Mesodermal cell (in vitro differentiated cells): ENCODE measurements around the gene ZIC2.

ENCODE experiments used
- H3K27ac ChIP-seq: 2 replicates; pipeline ENCODE4 v1.7.0; 2013; ENCODE audit warnings: mild to moderate bottlenecking, low read depth, low read length, moderate library complexity; ENCODE audit not compliant: severe bottlenecking
- H3K36me3 ChIP-seq: 2 replicates; pipeline ENCODE4 v1.7.1; 2013; ENCODE audit warnings: mild to moderate bottlenecking, low read length, moderate library complexity; ENCODE audit not compliant: control insufficient read depth, insufficient read depth
- H3K4me1 ChIP-seq: one replicate; pipeline ENCODE4 v1.7.1; 2013; ENCODE audit warnings: mild to moderate bottlenecking, low read length; ENCODE audit not compliant: insufficient read depth, control insufficient read depth, poor library complexity, severe bottlenecking
- H3K4me3 ChIP-seq: 2 replicates; pipeline ENCODE4 v1.7.0; 2013; ENCODE audit warnings: low read length, control low read depth, mild to moderate bottlenecking; ENCODE audit not compliant: insufficient read depth, poor library complexity, severe bottlenecking; ENCODE audit errors: extremely low read depth
- H3K9me3 ChIP-seq: 2 replicates; pipeline ENCODE4 v1.7.1; 2013; ENCODE audit warnings: mild to moderate bottlenecking, low read length, moderate library complexity; ENCODE audit not compliant: control insufficient read depth
- WGBS, 2 experiments: methylation state at CpG; one replicate each; pipeline ENCODE4 v1.1.5; 2013; ENCODE audit warnings: missing lambda C conversion rate in 2 of 2; ENCODE audit not compliant: insufficient coverage in 2 of 2; 5-methylcytosine and 5-hydroxymethylcytosine counted together

The ZIC2 gene

GRCh38 chr13:99995104-99995588 lies 13.6 kb downstream of the ZIC2 start:
- Histone ChIP-seq H3K4me1 (peaks cover 18% of the 10 kb centered on the region), H3K36me3 (no peaks in the 10 kb centered on the region), H3K4me3 (no peak overlapping the region), H3K27ac (no peak overlapping the region), H3K9me3 (no peaks in the 10 kb centered on the region)
- WGBS, 2 experiments, result 8% methylated on average over 1 of the region's 3 CpGs; no CpG with 5 or more reads in 1 of the 2 experiments

DNA sequence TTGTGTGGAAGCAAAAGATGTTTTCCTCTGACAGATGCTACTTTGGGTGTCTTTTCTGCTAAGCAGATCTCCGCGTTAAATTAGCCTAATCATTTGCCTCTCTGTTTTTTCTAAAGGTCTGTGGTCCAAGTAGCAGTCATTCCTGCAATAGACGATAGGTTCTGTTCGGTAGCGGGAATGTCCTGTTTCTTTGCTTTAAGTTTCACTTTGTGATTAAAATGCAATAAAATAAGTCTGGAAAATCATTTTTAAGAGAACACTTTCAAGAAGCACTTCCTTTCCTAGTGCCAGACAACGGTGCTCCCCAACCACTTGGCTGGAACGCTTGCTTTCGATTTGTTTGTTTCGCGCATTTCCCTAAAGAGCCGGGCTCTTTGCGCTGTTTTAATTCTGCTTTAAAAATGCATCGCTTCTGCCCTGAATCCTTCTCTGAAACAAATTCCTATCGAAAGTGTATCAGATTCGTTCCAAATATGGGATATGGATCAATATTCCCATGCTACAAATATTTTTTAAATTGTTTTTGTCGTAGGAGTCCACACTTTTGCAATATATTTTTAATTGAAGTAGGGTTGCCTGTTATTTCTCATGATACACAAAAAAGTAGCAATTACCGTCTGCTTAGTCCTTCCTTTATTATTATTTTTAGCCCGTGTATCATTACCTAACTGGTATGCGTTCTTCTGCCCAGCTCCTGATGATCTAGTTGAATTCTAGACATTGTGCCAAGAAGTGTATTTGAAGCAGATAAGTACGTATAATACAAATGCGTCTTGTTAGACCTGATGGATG lies 14.2 kb downstream of the ZIC2 start:
- WGBS, 2 experiments, result 0 to 2% methylated on average over 7 to 9 of the region's 21 CpGs
- Histone ChIP-seq H3K27ac (no peak overlapping the region), H3K4me1 (peaks cover 18% of the 10 kb centered on the region), H3K4me3 (no peak overlapping the region), H3K9me3 (no peaks in the 10 kb centered on the region), H3K36me3 (no peaks in the 10 kb centered on the region)

DNA sequence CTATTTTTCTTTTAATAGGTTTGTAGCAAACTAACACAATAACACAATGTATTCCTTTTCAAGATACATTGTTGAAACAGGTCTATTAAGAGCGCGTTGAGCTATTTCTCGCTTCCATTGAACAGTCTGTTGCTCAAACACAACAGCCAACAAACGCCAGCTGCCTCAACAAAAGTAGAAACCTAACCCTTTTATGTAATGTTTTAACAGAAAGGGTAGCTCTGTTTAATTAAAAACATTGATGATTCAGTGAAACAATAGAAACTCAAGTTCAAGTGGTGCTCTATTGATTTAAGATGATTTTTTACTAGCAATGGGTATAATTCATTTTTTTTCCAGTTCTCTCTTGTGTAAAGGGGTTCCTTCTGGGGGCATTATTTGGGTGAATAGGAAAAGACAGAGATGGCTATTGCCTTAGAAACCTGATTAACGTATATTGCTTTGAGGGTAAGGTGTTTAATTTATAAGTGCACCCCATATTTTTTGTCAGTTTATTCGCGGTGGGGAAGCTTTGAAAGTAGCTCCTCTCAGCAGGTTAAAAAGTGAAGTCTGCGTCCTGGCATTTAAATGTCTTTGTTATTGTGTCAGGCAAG lies 14.9 kb downstream of the ZIC2 start:
- peaks cover 13% of the 10 kb centered on the region for H3K4me1 ChIP-seq
- no peak overlapping the region for H3K27ac ChIP-seq
- no peaks in the 10 kb centered on the region for H3K9me3 ChIP-seq
- H3K36me3 ChIP-seq, result no peaks in the 10 kb centered on the region
- no peak overlapping the region for H3K4me3 ChIP-seq
- WGBS, 2 experiments, result 15% methylated on average over 4 of the region's 8 CpGs; no CpG with 5 or more reads in 1 of the 2 experiments

- no peak overlapping the region for H3K27ac ChIP-seq
- WGBS, 2 experiments, result 63 to 73% methylated on average over 37 to 40 of the region's 40 CpGs
- H3K36me3 ChIP-seq, result no peaks in the 10 kb centered on the region
- no peak overlapping the region for H3K4me3 ChIP-seq
- no peaks in the 10 kb centered on the region for H3K9me3 ChIP-seq
- peaks cover under 1% of the 10 kb centered on the region for H3K4me1 ChIP-seq
Observed at GRCh38 chr13:99997702-99998214, 16.2 kb downstream of the ZIC2 start.

DNA sequence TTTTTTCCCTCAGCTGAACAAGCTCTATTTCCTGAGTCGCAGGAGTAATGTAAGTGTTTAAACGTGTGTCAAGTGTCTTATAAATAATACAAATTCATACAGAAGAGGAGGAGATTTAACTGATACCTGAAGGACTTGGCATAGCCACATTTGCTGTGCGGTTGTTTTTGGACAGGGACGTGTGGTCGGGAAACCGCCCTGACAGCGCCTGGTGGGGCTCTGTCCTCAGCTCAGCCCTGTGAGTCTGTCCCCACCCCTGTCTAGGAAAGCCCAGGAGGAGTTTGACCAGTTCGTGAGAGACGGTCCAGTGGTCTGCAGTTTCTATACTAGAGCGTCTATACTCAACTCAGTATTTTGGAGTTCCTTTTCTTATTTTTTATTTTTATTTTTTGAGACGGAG lies 16.7 kb downstream of the ZIC2 start:
- Histone ChIP-seq H3K4me3 (no peak overlapping the region), H3K27ac (no peak overlapping the region), H3K36me3 (no peaks in the 10 kb centered on the region), H3K9me3 (no peaks in the 10 kb centered on the region), H3K4me1 (no peaks in the 10 kb centered on the region)
- 83 to 98% methylated on average over 7 to 8 of the region's 11 CpGs for WGBS, 2 experiments

DNA sequence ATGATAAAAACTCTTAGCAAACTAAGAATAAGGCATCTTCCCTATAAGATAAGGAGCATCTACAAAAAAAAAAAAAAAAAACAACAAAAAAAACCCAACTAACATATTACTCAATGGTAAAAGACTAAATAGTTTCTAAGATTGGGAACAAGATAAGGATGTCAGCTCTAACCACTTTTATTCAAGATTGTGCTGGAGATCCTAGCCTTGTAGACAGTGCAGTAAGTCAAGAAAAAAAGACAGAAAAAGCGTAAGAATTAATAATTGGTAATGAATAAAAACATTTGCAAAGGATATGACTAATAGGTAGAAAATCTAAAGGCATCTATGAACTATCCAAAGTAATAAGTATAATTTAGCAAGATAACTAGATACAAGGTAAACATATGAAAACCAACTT lies 33.0 kb downstream of the ZIC2 start:
- H3K4me3 ChIP-seq, result no peak overlapping the region
- no CpG with 5 or more reads among the region's 1 CpG for WGBS, 2 experiments
- no peaks in the 10 kb centered on the region for H3K9me3 ChIP-seq
- H3K36me3 ChIP-seq, result no peaks in the 10 kb centered on the region
- no peak overlapping the region for H3K27ac ChIP-seq
- H3K4me1 ChIP-seq, result no peaks in the 10 kb centered on the region

DNA sequence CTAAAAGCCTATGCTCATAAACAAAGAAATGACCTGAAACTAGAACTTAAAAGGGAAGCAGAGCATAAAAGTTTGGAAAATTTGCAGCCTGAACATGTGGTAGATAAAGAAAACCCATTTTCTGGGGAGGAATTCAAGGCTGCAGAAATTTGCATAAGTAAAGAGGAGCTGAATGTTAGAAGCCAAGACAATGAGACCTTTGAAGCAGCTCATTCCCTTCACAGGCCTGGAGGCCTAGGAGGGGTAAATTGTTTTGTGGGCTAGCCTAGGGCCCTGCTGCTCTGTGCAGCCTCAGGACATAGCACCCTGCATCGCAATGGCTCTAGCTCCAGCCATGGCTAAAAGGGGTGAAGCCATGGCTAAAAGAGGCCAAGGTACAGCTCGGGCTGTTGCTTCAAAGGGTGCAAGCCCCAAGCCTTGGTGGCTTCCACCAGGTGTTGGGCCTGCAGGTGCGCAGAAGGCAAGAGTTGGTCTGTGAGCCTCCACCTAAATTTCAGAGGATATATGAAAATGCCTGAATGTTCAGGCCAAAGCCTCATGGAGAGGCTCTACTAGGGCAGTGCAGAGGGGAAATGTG lies 38.3 kb downstream of the ZIC2 start:
- Histone ChIP-seq H3K9me3 (no peaks in the 10 kb centered on the region), H3K4me1 (no peaks in the 10 kb centered on the region), H3K4me3 (no peak overlapping the region), H3K27ac (no peak overlapping the region), H3K36me3 (no peaks in the 10 kb centered on the region)
- 77% methylated on average over 2 to 3 of the region's 3 CpGs for WGBS, 2 experiments

GRCh38 chr13:100022798-100023197 lies 41.2 kb downstream of the ZIC2 start:
- no peaks in the 10 kb centered on the region for H3K9me3 ChIP-seq
- H3K4me3 ChIP-seq, result no peak overlapping the region
- H3K27ac ChIP-seq, result no peak overlapping the region
- 83% methylated on average over 1 of the region's 3 CpGs; no CpG with 5 or more reads in 1 of the 2 experiments for WGBS, 2 experiments
- H3K36me3 ChIP-seq, result no peaks in the 10 kb centered on the region
- H3K4me1 ChIP-seq, result no peaks in the 10 kb centered on the region

- H3K27ac ChIP-seq, result no peak overlapping the region
- no peaks in the 10 kb centered on the region for H3K36me3 ChIP-seq
- no CpG with 5 or more reads among the region's 2 CpGs for WGBS, 2 experiments
Observed at GRCh38 chr13:100024023-100024422, 42.4 kb downstream of the ZIC2 start.

DNA sequence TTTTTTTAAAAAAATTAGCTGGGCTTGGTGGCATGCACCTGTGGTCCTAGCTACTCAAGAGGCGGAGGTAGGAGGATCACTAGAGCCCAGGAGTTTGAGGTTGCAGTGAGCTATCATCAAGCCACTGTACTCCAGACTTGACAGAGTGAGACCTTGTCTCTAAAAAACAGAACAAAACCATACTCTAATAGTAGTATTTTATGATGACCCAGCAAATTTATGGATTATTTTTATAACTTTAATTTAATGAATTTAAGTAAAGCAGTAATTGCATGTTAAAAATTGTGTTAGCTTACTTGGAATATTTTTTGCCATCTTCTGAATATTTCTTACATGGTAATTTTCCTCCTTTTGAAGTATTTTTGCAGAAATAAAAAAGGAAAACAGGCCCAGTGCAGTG lies 48.3 kb downstream of the ZIC2 start:
- no CpG with 5 or more reads among the region's 1 CpG for WGBS, 2 experiments
- Histone ChIP-seq H3K36me3 (no peaks in the 10 kb centered on the region), H3K9me3 (no peaks in the 10 kb centered on the region), H3K4me3 (no peak overlapping the region), H3K4me1 (no peaks in the 10 kb centered on the region), H3K27ac (no peak overlapping the region)

More at GRCh38 chr13:100024023-100024422, 42.4 kb downstream of the ZIC2 start:
- Histone ChIP-seq H3K4me3 (no peak overlapping the region), H3K9me3 (no peaks in the 10 kb centered on the region), H3K4me1 (no peaks in the 10 kb centered on the region)
